SK-N-SH treated with all-trans-retinoic acid at 6 μM for 48 hours (cell line): ENCODE data around the gene PUM1.
"Not testable (repeated sequence)": the region's sequence is repeated elsewhere in the genome, so short reads cannot be mapped to it uniquely, and the experiment has no call there.

Experiments used
- ATAC-seq: fragments of 200-7000 bp; cut with Tn5 transposase; 3 replicates; pipeline ENCODE4 v1.9.1; 2020; ENCODE audit warnings: mild to moderate bottlenecking, moderate library complexity
- ARNTL ChIP-seq: fragments of 450-650 bp; formaldehyde crosslinking; IDR thresholded peaks from 2 replicates; pipeline ENCODE4 v1.5.0; 2020; ENCODE audit warnings: low read depth, mild to moderate bottlenecking, moderate library complexity, borderline replicate concordance
- BACH2 ChIP-seq: fragments of 250-450 bp; sonication (Bioruptor Pico); IDR thresholded peaks from 2 replicates; pipeline ENCODE4 v1.9.0; 2021; ENCODE audit warnings: mild to moderate bottlenecking, borderline replicate concordance
- CREB5 ChIP-seq: fragments of 250-450 bp; sonication (Bioruptor Pico); IDR thresholded peaks from 2 replicates; pipeline ENCODE4 v1.5.1; 2020; ENCODE audit warnings: low read depth, mild to moderate bottlenecking, moderate library complexity
- CSDC2 ChIP-seq: fragments of 250-450 bp; sonication (Bioruptor Pico); IDR thresholded peaks from 2 replicates; pipeline ENCODE4 v1.5.0; 2020; ENCODE audit warnings: mild to moderate bottlenecking, moderate library complexity
- ESRRG ChIP-seq: fragments of 250-450 bp; sonication (Bioruptor Pico); IDR thresholded peaks from 2 replicates; pipeline ENCODE4 v1.6.1; 2021; ENCODE audit warnings: mild to moderate bottlenecking
- GLIS3 ChIP-seq: fragments of 250-450 bp; sonication (Bioruptor Pico); IDR thresholded peaks from 2 replicates; pipeline ENCODE4 v1.5.0; 2020; ENCODE audit warnings: mild to moderate bottlenecking, moderate library complexity
- ISL1 ChIP-seq: fragments of 250-450 bp; sonication (Bioruptor Pico); IDR thresholded peaks from 2 replicates; pipeline ENCODE4 v2.1.2; 2022; ENCODE audit warnings: mild to moderate bottlenecking, moderate library complexity
- OSR1 ChIP-seq: fragments of 250-450 bp; sonication (Bioruptor Pico); IDR thresholded peaks from 2 replicates; pipeline ENCODE4 v1.8.0; 2022; ENCODE audit warnings: moderate library complexity, mild to moderate bottlenecking, inconsistent platforms
- POU6F1 ChIP-seq: fragments of 250-450 bp; sonication (Bioruptor Pico); IDR thresholded peaks from 2 replicates; pipeline ENCODE4 v1.8.0; 2021; ENCODE audit warnings: low read depth, mild to moderate bottlenecking, moderate library complexity, borderline replicate concordance
- PPARA ChIP-seq: fragments of 250-450 bp; sonication (Bioruptor Pico); IDR thresholded peaks from 2 replicates; pipeline ENCODE4 v1.5.0; 2020; ENCODE audit warnings: mild to moderate bottlenecking, borderline replicate concordance
- RARB ChIP-seq: fragments of 250-450 bp; sonication (Bioruptor Pico); IDR thresholded peaks from 2 replicates; pipeline ENCODE4 v1.8.0; 2021; ENCODE audit warnings: mild to moderate bottlenecking, moderate library complexity
- SNAI2 ChIP-seq: fragments of 250-450 bp; sonication (Bioruptor Pico); IDR thresholded peaks from 2 replicates; pipeline ENCODE4 v1.5.0; 2020; ENCODE audit warnings: mild to moderate bottlenecking, moderate library complexity
- TCF4 ChIP-seq: fragments of 250-450 bp; sonication (Bioruptor Pico); IDR thresholded peaks from 2 replicates; pipeline ENCODE4 v1.8.0; 2021; ENCODE audit warnings: mild to moderate bottlenecking, moderate library complexity, borderline replicate concordance
- TOX ChIP-seq: fragments of 250-450 bp; sonication (Bioruptor Pico); IDR thresholded peaks from 2 replicates; pipeline ENCODE4 v1.8.0; 2021; ENCODE audit warnings: mild to moderate bottlenecking, moderate library complexity, borderline replicate concordance
- ZFP3 ChIP-seq: fragments of 250-450 bp; sonication (Bioruptor Pico); IDR thresholded peaks from 2 replicates; pipeline ENCODE4 v1.5.0; 2020; ENCODE audit warnings: mild to moderate bottlenecking, moderate library complexity
- ZNF565 ChIP-seq: fragments of 450-650 bp; formaldehyde crosslinking; conservative IDR thresholded peaks from 2 replicates; pipeline ENCODE4 v1.5.0; 2020; ENCODE audit warnings: low read depth, mild to moderate bottlenecking, moderate library complexity
- ZNF70 ChIP-seq: fragments of 450-650 bp; formaldehyde crosslinking; IDR thresholded peaks from 2 replicates; pipeline ENCODE4 v1.5.0; 2020; ENCODE audit warnings: mild to moderate bottlenecking, moderate library complexity
- ZNF8 ChIP-seq: fragments of 450-650 bp; formaldehyde crosslinking; IDR thresholded peaks from 2 replicates; pipeline ENCODE4 v1.5.0; 2020; ENCODE audit warnings: mild to moderate bottlenecking, moderate library complexity
- TF ChIP-seq, protein P1 (sequence below): fragments of 250-450 bp; sonication (Bioruptor Pico); IDR thresholded peaks from 2 replicates; pipeline ENCODE4 v1.8.0; 2020; ENCODE audit warnings: mild to moderate bottlenecking, moderate library complexity, borderline replicate concordance
- TF ChIP-seq, protein P2 (sequence below): fragments of 250-450 bp; sonication (Bioruptor Pico); IDR thresholded peaks from 2 replicates; pipeline ENCODE4 v1.5.1; 2021; ENCODE audit warnings: mild to moderate bottlenecking, moderate library complexity

The PUM1 gene

DNA sequence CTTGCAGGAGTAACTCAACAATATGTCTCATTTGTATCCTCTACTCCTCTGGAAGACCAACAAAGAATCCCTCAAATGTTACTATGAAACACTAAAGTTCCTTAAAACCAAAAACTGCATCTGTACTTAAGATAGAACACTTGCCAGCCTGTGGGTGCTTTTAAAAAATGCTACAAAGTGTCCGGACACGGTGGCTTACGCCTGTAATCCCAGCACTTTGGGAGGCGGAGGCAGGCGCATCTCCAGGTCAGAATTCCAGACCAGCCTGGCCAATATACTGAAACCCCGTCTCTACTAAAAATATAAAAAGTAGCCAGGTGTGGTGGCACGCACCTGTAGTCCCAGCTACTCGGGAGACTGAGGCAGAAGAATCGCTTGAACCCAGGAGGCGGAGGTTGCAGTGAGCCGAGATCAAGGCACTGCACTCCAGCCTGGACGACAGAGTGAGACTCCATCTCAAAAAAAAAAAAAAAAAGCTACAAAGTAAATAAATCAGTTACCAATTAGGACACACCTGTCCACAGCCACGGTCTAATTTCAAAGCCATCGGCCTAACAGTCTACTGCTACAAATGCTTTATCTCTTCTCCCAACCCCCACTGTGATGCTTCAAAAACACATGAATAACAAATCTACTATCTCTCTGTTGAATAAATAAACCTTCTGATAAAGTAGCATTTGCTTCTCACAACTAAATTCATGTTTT is 3.2 kb downstream of the PUM1 start:
- not testable (repeated sequence) for ATAC-seq

DNA sequence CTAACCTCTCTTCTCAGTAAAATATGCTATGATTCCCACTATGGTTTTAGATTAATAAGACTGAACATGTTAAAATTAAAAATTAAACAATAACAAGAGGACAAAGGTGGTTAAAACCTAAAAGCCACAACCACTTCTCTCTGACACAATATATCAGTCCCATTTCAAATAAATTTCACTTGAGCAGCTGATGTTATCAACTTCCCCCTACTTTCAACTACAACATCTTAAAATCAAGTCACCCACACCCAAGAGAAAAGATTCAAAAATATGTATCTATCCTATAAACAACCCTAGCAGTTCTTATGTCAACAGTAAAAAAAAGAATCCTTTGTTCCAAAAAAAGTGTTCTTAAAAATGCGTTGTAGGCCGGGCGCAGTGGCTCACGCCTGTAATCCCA is 7.5 kb downstream of the PUM1 start:
- no peak for ATAC-seq
- TF ChIP-seq ISL1 (CRISPR knock-in tag) (no peak), BACH2 (no peak), GLIS3 (CRISPR knock-in tag) (no peak), ARNTL (CRISPR knock-in tag) (no peak), TOX (CRISPR knock-in tag) (no peak)

DNA sequence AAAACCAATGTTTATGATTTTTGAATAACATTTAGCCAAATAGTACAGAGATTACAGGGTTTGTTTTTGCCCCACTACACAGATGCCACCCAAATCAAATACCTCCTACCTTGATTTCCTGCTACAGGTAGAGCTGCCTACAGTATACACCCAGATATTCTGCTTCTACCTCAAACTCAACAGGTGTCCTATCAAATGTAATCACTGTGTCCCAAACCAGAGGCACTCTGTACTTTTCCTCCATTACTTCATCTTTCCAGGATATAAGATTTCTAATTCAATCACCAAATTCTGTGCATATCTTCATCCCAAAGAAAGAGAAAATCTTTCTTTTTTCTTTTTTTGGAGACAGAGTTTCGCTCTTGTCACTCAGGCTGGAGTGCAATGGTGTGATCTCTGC is 9.6 kb downstream of the PUM1 start:
- no peak for ATAC-seq
- TF ChIP-seq CREB5 (CRISPR knock-in tag) (no peak), ZFP3 (CRISPR knock-in tag) (no peak), TCF4 (no peak), ZNF70 (CRISPR knock-in tag) (no peak), TOX (CRISPR knock-in tag) (no peak), PPARA (CRISPR knock-in tag) (no peak), ZNF565 (CRISPR knock-in tag) (no peak), RARB (CRISPR knock-in tag) (no peak), ISL1 (CRISPR knock-in tag) (no peak), GLIS3 (CRISPR knock-in tag) (no peak), POU6F1 (CRISPR knock-in tag) (no peak), ZNF8 (CRISPR knock-in tag) (no peak), ARNTL (CRISPR knock-in tag) (no peak), CSDC2 (no peak), ESRRG (CRISPR knock-in tag) (no peak), OSR1 (no peak), SNAI2 (CRISPR knock-in tag) (no peak), BACH2 (no peak)
- TF ChIP-seq, protein P1, sequence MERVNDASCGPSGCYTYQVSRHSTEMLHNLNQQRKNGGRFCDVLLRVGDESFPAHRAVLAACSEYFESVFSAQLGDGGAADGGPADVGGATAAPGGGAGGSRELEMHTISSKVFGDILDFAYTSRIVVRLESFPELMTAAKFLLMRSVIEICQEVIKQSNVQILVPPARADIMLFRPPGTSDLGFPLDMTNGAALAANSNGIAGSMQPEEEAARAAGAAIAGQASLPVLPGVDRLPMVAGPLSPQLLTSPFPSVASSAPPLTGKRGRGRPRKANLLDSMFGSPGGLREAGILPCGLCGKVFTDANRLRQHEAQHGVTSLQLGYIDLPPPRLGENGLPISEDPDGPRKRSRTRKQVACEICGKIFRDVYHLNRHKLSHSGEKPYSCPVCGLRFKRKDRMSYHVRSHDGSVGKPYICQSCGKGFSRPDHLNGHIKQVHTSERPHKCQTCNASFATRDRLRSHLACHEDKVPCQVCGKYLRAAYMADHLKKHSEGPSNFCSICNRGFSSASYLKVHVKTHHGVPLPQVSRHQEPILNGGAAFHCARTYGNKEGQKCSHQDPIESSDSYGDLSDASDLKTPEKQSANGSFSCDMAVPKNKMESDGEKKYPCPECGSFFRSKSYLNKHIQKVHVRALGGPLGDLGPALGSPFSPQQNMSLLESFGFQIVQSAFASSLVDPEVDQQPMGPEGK (CRISPR knock-in tag) = no peak
- TF ChIP-seq, protein P2, sequence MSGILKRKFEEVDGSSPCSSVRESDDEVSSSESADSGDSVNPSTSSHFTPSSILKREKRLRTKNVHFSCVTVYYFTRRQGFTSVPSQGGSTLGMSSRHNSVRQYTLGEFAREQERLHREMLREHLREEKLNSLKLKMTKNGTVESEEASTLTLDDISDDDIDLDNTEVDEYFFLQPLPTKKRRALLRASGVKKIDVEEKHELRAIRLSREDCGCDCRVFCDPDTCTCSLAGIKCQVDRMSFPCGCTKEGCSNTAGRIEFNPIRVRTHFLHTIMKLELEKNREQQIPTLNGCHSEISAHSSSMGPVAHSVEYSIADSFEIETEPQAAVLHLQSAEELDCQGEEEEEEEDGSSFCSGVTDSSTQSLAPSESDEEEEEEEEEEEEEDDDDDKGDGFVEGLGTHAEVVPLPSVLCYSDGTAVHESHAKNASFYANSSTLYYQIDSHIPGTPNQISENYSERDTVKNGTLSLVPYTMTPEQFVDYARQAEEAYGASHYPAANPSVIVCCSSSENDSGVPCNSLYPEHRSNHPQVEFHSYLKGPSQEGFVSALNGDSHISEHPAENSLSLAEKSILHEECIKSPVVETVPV (CRISPR knock-in tag) = no peak

DNA sequence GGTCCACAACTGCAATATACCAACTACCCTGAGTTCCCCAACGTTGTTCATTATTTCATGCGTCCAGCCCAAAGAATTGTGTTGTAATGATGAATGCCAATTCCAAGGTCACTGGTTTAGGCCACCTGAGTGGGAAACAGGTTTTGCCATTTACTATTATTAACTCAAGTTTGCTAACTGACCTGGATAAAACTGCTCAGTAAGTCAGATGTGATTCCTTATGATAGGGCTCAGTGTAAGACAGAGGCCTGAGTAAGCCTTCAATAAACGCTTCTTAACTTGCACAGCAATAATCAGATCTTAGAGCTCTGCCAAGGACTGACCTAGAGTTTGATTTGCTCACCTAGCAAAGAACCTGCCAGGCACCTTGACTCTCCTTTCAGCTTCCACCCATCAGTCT is 10.0 kb downstream of the PUM1 start:
- no peak for TF ChIP-seq OSR1
- no peak for TF ChIP-seq POU6F1 (CRISPR knock-in tag)
- TF ChIP-seq, protein P2 (CRISPR knock-in tag) = no peak
- TF ChIP-seq GLIS3 (CRISPR knock-in tag) = no peak
- TF ChIP-seq, all 23 proteins: peak for 0
- ATAC-seq = no peak
